ENCODE data around the gene BCL11A.

The BCL11A gene

GRCh38 chr2:60558536-60558935 is 5.1 kb upstream of the BCL11A start:
- DNase-seq (ENCODE audit: low spot score), result no peak

GRCh38 chr2:60557486-60557864 is 4.0 kb upstream of the BCL11A start:
- DNase-seq (ENCODE audit: low spot score), result no peak

- DNase-seq (ENCODE audit: low spot score), result no peak
Observed at GRCh38 chr2:60556576-60557485, 3.4 kb upstream of the BCL11A start.

GRCh38 chr2:60556175-60556574 is 2.7 kb upstream of the BCL11A start:
- DNase-seq (ENCODE audit: low spot score), result no peak

GRCh38 chr2:60555783-60556139 is 2.3 kb upstream of the BCL11A start:
- DNase-seq (ENCODE audit: low spot score), result no peak

GRCh38 chr2:60555066-60555782 is 1.8 kb upstream of the BCL11A start:
- DNase-seq (ENCODE audit: low spot score), result peak; percentile 60

- DNase-seq (ENCODE audit: low spot score), result no peak
Observed at GRCh38 chr2:60554646-60555065, 1.2 kb upstream of the BCL11A start.

GRCh38 chr2:60554074-60554645 is 706 bp upstream of the BCL11A start:
- DNase-seq (ENCODE audit: low spot score), result no peak

- no peak for DNase-seq (ENCODE audit: low spot score)
Observed at GRCh38 chr2:60552851-60553494, 481 bp downstream of the BCL11A start.

- DNase-seq (ENCODE audit: low spot score), result no peak
Observed at GRCh38 chr2:60552078-60552850, 1.2 kb downstream of the BCL11A start.

GRCh38 chr2:60551240-60552077 is 2.0 kb downstream of the BCL11A start:
- no peak for DNase-seq (ENCODE audit: low spot score)

- no peak for DNase-seq (ENCODE audit: low spot score)
Observed at GRCh38 chr2:60550984-60551239, 2.5 kb downstream of the BCL11A start.

- DNase-seq (ENCODE audit: low spot score), result peak; percentile 22
Observed at GRCh38 chr2:60550178-60550983, 3.1 kb downstream of the BCL11A start.

GRCh38 chr2:60549928-60550177 is 3.6 kb downstream of the BCL11A start:
- DNase-seq (ENCODE audit: low spot score), result no peak

GRCh38 chr2:60549238-60549927 is 4.1 kb downstream of the BCL11A start:
- no peak for DNase-seq (ENCODE audit: low spot score)

- DNase-seq (ENCODE audit: low spot score), result no peak
Observed at GRCh38 chr2:60548845-60549237, 4.6 kb downstream of the BCL11A start.

- no peak for DNase-seq (ENCODE audit: low spot score)
Observed at GRCh38 chr2:60548311-60548710, 5.1 kb downstream of the BCL11A start.

- DNase-seq (ENCODE audit: low spot score), result no peak
Observed at GRCh38 chr2:60547841-60548240, 5.6 kb downstream of the BCL11A start.

- no peak for DNase-seq (ENCODE audit: low spot score)
Observed at GRCh38 chr2:60546756-60547420, 6.6 kb downstream of the BCL11A start.
